Measurements from ENCODE around the gene FAM163B.
"Not testable (repeated sequence)": the region's sequence is repeated elsewhere in the genome, so short reads cannot be mapped to it uniquely, and the experiment has no call there.

FAM163B gene

DNA sequence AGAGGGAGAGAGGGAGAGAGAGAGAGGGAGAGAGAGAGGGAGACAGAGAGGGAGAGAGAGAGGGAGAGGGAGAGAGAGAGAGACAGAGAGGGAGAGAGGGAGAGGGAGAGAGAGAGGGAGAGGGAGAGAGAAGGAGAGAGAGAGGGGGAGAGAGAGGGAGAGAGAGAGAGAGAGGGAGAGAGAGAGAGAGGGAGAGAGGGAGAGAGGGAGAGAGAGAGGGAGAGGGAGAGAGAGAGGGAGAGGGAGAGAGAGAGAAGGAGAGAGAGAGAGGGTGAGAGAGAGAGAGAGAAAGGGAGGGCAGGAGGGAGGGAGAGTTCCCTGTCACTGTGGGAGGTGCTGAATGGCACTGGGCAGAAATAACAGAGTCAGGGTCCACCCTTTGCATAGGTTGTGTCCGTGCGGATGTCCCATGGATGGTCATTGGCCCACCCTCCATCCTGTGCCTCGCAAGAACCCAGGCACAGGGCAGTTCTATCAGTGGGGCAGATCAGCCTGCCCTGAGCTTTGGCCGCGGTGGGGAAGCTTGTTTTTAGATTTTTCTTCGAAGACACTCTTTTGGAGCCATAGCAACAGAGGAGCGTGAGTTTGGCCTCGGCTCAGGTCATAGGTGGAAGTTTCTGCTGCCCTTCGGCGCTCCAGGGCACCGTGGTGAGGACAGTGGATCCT is 44.6 kb downstream of the FAM163B start:
- DNase-seq, result no peak

DNA sequence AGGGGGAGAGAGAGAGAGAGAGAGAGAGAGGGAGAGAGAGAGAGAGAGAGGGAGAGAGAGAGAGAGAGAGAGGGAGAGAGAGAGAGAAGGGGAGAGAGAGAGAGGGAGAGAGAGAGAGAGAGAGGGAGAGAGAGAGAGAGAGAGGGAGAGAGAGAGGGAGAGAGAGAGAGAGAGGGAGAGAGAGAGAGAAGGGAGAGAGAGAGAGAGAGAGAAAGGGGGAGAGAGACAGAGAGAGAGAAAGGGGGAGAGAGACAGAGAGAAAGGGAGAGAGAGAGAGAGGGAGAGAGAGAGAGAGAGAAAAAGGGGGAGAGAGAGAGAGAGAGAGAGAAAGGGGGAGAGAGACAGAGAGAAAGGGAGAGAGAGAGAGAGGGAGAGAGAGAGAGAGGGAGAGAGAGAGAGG is 45.4 kb downstream of the FAM163B start:
- DNase-seq, result not testable (repeated sequence)

DNA sequence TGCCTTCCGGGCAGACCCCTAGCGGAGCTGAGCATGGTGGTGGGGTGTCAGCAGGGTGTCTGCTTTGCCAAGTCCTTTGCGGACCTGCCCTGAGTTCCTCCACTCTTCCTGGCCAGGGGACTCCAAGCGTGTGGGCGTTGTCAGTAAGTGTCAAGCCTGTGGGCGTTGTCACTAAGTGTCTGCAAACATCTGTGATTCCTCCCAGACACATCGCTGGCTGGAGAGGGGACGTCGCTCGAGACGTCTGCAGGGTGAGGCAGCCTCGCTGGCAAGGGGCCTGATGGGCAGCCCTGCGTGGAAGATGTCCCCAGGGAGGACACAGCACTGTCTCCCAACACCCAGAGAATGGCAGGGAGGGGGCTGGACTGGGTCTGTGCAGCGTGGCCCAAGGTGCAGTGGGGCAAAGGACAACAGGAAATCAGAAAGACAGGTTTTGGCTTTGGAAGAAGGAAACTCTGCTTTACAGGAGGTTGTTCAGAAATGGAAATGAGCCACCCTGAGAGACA is 45.8 kb downstream of the FAM163B start:
- no peak for DNase-seq

DNA sequence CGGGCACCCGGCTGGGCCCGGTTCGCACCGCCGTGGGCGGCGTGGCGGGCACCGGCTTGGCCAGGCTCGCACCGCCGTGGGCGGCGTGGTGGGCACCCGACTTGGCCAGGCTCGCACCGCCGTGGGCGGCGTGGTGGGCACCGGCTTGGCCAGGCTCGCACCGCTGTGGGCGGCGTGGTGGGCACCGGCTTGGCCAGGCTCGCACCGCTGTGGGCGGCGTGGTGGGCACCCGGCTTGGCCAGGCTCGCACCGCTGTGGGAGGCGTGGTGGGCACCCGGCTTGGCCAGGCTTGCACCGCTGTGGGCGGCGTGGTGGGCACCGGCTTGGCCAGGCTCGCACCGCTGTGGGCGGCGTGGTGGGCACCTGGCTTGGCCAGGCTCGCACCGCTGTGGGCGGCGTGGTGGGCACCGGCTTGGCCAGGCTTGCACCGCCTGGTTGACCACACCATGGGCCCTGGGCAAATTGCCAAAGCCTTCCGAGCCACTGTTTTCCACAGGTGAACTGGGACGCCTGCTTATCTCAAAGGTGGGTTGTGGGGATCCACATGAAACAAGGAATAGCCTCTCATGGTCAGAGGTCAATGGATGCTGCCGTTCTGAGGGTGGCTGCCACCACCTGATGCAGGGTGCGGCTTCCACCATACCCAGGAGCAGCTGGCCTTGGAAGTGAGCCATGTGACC is 46.4 kb downstream of the FAM163B start:
- no peak for DNase-seq

DNA sequence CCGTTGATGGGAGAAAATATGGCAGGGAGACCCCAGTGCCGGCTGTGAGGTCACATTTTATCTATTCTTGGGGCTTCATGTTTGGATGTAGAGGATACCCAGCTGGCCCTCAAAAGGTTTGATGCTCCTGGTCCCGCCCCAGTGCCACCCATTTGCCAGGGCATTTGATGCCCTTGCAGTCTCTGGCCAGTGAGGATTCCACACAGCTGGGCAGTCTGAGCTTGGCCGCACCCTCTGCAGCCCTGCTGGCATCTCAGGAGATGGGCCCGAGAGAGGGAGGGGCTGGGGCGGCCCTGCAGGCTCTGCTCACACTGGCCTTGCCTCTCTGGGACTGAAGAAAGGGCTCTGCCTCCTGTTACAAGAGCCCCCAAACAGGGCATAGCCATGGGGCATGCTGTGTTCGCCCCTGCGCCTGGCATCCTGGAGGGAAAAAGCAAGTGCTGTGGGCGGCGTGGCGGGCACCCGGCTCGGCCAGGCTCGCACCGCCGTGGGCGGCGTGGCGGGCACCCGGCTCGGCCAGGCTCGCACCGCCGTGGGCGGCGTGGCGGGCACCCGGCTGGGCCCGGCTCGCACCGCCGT is 47.1 kb downstream of the FAM163B start:
- DNase-seq, result no peak

DNA sequence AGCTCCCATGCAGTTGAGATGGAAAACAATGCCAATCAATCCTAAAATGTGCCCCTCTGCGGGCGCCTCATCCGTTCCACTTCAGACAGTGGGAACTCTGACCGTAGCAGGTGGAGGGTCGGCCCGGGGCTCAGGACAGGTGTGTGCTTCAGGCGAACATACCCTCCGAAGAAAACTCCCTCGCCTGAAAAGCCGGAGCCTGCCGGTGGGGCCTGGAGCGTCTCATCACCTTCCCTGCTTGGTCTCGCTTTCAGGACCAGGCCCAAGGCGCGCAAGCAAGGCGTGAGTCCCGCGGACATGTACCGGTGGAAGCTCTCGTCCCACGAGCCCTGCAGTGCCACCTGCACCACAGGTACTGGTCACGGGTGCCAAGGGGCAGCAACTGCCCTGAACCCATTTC is 48.2 kb downstream of the FAM163B start:
- DNase-seq, result no peak

DNA sequence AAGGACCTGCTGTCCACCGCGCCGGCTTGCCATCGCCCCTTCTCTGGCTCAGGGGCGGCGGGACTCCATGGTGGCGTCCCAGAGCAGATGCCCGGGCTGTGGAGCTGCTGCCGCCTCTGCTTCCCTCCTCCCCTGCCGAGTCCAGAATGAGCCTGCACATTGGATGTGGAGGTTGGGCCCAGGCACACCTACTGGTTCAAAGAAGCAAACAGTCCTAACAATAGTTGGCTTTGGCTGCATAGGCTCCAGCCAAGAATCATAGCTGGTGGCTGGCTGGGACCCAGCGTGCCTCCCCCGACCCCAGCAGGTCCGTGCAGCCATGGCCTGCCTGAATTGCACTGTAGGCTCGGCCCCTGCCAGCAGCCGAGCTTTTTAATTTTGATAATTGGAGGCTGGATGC is 48.9 kb downstream of the FAM163B start:
- DNase-seq, result no peak

DNA sequence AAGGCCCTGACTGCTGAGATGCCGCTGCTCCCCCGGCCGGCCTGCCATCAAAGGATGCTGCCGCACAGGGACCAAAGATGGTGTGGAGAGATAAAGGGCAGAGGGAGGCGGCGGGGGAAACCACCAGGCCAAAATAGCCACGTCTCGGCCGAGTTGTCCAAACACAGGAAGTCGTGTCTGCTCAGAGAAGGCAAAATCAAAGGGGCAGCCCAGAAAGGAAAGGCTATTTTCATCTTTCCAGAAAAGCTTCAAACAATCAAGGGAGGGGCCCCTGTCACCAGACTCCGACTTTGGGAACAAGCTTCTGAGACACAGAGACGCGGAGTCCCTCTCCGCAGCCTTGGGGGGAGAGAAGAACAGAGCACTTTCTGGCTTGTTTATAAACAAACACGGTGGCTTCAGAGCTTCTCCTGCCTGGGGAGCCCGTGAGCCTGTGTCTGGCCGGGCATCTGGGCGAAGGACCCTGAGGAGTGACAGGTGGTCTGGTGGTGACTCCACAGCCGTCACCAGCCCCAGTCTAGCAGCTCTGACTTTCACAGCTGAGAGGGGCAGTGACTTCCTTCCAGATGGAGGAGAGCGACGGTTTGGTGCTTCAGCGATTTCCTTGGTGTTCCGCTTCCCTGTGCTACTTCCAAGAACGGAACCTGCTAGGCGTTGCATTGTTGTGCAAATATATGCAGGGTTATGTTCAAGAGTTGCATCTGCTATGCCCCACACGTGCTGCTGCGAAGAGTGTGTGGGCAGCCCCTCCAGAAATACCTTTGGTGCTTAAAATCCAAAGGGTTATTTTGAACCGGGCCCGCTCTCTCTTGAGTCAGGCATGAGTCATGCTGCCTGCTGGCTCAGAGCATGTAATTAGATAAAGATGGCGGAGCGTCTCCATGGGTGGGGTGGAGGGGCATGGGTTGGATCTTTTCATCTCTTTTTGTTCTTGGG is 50.7 kb downstream of the FAM163B start:
- no peak for DNase-seq

DNA sequence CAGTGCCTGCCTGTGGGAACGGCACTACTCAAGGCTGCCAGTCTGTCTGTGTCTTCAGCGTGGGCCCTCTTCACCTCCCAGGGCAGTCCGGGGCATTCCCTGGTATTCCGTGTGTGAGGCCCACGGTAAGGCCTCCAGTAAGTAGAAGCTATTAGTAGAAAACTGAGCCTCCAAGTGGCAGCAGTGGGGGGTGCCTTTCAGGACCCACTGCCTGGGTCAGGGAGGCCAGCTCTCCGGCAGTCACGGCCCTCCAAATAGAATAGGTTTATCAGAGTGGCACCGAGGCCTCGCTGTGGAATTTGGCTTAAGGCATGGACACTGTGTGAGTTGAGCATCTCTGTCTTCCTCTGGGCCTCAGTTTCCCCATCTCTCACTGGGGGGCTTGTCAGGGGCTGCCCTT is 51.6 kb downstream of the FAM163B start:
- DNase-seq, result no peak

DNA sequence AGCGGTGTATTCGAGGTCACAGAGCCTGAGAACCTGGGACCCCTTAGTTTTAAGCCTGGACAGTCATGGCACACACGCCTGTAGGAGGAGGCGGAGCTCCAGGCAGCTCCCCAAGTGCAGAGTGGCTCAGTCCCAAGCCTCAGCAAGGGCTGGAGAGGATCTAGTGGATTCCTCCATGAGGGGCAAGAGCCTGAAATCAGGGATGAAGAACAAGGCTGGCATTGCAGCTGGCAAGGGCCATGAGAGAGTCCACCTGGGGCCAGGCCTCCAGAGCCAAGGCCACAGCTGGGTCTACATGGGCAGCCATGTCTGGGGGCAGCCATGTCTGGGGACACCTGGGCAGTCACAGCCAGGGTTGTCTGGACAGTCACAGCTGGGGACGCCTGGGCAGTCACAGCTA is 52.8 kb downstream of the FAM163B start:
- no peak for DNase-seq

DNA sequence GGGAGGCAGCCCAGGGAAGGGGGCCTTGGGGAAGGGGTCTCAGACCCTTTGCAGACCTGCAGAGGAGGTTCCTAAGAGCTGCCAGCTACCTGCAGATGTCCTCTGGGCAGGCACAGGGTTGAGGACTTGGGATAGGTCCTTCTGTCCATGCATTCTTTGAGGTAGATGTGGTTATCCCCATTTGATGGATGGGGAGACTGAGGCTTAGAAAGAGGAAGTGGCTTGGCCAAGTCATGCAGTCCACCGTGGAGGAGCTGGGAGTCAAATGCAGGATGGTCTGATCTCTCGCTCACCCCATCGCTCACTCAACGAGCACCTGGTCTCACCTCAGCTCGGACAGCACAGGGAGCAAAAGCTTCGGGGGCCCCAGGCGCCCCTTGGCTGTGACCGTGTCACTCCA is 54.5 kb downstream of the FAM163B start:
- DNase-seq, result no peak

DNA sequence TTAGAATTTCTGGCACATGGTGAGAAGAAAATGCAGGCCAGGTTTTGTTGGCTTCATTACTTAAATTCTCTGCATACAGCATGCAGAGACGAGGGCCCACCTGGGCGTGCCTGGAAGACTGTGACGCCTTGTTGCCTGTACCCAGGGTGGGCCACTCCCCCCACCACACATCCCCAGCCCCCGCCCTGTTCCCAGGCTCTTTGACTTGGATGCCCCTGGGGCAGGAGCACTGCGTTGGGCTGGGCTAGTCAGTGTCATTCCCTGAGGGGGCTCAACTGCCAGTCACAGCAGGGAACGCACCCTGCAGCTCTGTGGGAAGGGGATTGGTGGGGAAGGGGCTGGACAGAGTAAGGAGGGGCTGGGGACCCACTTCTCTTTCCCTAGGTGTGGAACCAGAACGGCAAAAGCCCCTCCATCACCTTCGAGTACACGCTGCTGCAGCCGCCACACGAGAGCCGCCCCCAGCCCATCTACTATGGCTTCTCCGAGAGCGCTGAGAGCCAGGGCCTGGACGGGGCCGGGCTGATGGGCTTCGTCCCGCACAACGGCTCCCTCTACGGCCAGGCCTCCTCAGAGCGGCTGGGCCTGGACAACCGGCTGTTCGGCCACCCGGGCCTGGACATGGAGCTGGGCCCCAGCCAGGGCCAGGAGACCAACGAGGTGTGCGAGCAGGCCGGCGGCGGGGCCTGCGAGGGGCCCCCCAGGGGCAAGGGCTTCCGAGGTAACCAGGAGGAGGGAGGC is 55.0 kb downstream of the FAM163B start:
- no peak for DNase-seq

DNA sequence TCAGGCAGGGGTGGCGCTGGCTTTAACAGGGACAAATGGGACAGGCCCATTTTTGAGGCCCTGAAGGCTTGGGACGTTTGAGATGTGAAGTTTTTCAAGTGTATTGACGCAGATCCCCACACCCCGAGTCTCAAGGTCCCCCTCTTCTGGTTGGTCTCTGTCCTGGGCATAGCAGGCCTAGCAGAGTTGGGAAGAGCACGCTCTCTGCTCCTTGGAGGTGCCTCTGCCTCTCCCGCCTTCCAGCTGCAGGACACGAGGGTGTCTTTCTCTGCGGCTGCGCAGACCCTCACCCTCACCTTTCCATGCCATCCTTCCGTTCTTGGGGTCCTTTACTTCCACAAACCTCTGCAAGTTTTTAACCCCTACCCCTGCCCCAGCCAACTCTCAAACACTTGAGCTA is 56.1 kb downstream of the FAM163B start:
- no peak for DNase-seq

DNA sequence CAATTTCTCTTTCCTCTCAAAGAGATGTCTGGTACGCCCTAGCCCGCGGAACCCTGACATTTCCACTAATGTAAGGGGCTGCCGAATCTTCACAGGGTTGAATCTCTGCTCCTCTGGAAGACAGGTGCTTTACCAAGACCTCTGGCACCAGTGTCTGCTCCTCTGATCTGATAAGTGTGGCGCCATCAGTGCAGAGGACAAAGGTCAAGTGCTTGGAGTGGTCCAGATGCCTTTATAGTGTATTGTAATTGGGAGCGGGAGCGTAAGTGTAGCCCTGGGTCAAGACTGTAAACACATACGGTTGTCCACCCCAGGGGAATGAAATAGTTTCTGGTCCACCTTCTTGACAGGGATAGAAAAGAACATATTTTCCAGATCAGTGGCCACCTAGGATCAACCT is 57.0 kb downstream of the FAM163B start:
- DNase-seq, result no peak

DNA sequence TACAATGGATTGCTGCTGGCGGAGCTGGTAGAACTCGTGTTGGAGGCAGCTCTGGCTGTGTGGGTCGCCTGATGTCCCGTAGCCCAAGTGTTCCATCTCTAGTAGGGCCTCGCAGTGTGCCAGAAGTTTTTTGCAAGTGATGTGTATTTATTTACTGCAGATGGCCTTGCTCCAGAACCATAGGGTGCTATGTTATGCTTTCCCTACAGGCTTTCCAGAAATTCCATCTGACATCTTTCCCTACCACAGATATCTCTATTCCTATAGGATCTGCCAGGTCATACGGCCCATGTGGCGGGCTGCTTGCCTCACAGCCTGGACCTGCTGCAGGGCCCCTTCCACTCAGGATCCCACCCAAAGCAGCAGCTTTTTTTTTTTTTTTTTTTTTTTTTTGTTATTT is 57.7 kb downstream of the FAM163B start:
- DNase-seq, result no peak

DNA sequence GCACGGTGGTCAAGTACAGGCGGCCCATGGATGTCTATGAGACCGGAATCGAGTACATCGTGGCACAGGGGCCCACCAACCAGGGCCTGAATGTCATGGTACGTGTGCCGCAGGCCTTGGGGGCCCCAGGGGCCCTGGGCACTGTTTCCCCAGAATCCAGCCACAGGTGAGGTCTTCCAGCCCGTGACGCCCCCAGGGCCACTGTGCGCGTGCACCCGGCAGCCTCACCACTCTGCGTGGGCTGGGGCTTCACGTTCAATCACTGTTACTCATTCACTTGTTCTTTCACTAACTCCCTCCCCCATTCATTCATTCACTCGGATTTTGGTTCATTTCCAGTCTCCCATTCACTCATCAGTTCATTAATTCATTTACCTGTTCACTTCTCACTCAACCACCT is 62.1 kb downstream of the FAM163B start:
- DNase-seq, result no peak

DNA sequence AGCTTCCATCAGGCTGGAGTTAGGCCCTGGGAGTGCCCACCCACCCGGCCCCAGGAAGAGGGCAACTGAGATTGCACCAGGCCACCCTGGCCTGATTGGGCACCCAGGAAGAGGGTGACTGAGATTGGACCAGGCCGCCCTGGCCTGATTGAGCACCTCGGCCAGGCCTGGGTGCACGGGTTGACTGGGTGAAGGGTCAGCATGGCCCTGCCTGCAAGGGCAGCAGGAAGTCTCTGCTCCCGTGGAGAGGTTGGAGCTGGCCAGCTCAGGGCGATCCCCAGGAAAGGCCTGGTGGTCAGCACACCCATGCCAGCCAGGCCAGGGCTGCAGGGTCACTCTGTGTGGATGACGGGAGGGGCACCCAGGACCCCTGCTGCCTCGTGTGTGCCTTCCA is 62.9 kb downstream of the FAM163B start:
- DNase-seq, result no peak

DNA sequence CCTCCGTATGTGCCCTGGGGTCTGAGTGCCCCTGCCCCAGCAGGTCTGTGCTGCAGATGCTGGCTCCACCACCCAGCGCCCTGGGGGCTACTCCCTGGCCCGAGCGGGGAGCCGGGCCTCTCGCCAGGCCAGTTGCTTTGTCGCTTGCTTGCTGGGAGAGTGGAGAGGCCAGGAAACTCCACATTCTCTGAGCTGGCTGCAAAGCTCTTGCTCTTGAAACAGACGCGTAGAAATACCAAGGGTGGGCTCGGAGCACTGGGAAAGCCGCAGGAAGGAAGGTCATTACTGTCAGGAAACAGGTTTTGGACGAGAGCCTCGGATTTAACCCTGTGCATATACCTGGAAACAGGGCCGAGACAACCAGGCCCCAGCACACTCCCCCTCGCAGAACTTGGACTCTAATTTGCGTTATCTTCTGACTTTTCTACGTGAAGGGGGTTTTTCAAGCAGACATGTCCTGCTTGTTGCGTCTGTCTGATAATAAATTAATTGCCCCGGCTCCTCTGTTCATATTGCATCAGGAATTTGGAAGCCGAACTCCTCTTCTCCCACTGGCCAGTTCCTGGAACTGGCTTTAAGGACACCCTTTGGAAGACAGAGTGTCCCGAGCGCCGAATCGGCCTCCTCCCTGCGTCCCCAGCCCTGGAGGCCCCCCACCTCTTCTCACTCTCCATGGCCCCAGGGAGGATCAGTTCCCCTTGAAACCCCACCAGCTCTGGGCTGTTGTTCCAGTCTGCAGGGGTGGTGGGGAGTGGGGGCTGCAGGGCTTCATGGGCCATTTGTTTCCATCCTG is 63.5 kb downstream of the FAM163B start:
- DNase-seq, result no peak

DNA sequence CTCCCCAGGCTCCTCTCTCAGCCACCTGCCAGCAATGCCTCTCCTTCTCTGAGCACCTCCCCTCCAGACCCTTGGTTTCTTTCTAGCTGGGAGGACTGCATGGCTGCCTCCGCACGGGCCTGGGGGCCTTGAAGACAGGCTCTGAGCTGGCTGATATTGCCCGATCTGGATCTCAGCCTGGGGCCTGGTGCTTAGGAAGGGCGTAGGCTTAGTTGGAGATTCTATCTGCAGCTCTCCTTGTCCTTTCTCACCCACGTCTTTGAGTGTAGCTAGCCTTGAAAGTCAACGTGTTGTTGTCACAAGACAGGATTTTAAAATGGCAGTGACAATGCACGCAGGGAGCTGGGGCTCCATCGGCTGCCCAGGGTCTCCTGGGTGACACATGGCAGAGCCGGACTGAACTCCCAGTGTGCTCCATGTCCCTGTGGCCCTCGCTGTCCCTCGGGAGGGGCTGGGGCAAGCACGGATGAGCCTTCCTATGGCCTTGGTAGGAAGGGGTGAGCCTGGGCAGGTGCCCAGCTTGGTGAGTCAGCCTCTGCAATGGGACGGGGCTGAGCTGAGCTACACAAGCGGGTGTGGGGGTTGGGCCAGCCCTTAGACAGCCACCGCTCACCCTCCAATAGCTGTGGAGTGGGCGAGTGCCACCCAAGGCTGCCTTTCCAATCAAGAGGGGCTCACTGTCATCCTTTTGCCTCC is 65.3 kb downstream of the FAM163B start:
- DNase-seq, result no peak

DNA sequence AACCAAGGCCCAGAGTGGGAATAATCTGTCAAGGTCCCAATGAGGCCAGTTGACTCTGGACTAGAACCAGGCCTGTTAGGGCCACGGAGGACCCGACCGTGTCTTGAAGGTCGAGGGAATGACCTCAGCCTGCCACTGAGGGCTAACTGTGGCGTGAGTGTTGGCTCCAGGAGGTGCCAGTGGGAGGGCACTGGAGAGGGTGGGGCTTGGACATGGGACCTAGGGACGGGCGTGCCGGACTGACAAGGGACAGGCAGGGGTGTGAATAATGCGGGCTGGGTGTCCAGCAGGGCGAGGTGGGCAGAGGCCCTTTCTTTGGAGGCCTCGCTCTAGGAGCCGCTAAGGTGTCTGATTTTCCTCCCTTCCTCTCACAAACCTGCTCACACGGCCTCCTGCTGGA is 67.2 kb downstream of the FAM163B start:
- DNase-seq, result no peak

DNA sequence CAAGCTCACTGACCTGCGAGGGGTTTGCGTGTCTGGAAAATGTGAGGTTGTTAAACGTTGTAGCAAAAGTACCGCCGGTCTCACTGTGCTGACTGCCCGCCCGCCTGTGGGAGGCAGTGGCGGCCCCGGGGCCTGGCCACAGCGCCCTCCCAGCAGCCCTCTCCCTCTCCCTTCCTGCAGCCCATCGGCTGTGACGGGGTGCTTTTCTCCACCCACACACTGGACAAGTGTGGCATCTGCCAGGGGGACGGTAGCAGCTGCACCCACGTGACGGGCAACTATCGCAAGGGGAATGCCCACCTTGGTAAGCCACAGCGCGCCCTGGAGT is 68.5 kb downstream of the FAM163B start:
- DNase-seq, result no peak
